Heart left ventricle (tissue), 16 donors: ENCODE measurements around the gene TMEM184B. TPM values are rescaled to one million over a fixed set of nuclear protein-coding genes. Genes with fewer than 3 reads are reported as not detected.

Experiments
- ATAC-seq, 4 donors: fragments of 200-7000 bp; cut with Tn5 transposase; one replicate each; pipeline ENCODE4 v1.9.1; 2020 to 2022; ENCODE audit warnings: moderate library complexity in 4 of 4, mild to moderate bottlenecking in 3 of 4, moderate number of reproducible peaks in 1 of 4
- DNase-seq, 5 donors: peaks; one replicate each; pipeline ENCODE4 v3.0.0-alpha.2; 2020
- H3K27ac ChIP-seq, 12 donors: fragments of 200-600 bp; sonication (generic) in 4 of 12; one replicate each; pipeline versions ENCODE4 v1.5.0 to v1.8.0; 2016 to 2022; ENCODE audit warnings: mild to moderate bottlenecking in 2 of 12
- H3K27me3 ChIP-seq, 9 donors: fragments of 200-600 bp; sonication (generic) in 2 of 9; one replicate each; pipeline versions ENCODE4 v1.5.1 to v1.8.0; 2016 to 2022; ENCODE audit warnings: mild to moderate bottlenecking in 3 of 9
- H3K36me3 ChIP-seq, 9 donors: fragments of 200-600 bp; sonication (generic) in 2 of 9; one replicate each; pipeline versions ENCODE4 v1.5.0 to v1.8.0; 2018 to 2022; ENCODE audit warnings: mild to moderate bottlenecking in 2 of 9
- H3K4me1 ChIP-seq, 12 donors: fragments of 200-600 bp; sonication (generic) in 4 of 12; one replicate each; pipeline versions ENCODE4 v1.5.0 to v1.8.0; 2016 to 2022; ENCODE audit warnings: mild to moderate bottlenecking in 3 of 12
- H3K4me3 ChIP-seq, 12 donors: fragments of 200-600 bp; sonication (generic) in 4 of 12; one replicate each; pipeline versions ENCODE4 v1.5.0 to v1.8.0; 2017 to 2022; ENCODE audit warnings: mild to moderate bottlenecking in 9 of 12, moderate library complexity in 4 of 12
- H3K9me3 ChIP-seq, 12 donors: fragments of 200-600 bp; sonication (generic) in 4 of 12; one replicate each; pipeline versions ENCODE4 v1.5.0 to v1.8.0; 2016 to 2022; ENCODE audit warnings: mild to moderate bottlenecking in 1 of 12
- CTCF ChIP-seq, 12 donors: fragments of 200-600 bp; sonication (generic) in 4 of 12; IDR thresholded peaks; one replicate each; pipeline versions ENCODE4 v1.5.0 to v1.8.0; 2018 to 2022; ENCODE audit warnings: antibody characterized with exemption in 12 of 12, mild to moderate bottlenecking in 5 of 12
- POLR2A ChIP-seq, 2 donors: fragments of 450-650 bp; IDR thresholded peaks; one replicate each; pipeline ENCODE4 v1.6.1; 2017; ENCODE audit warnings: antibody characterized with exemption in 2 of 2, mild to moderate bottlenecking in 2 of 2, moderate library complexity in 2 of 2
- WGBS, 4 donors: extraction: QIAGEN DNeasy Blood & Tissue Kit in 2 of 4; methylation state at CpG; one replicate each; pipeline versions ENCODE4 v1.1.5 to v1.1.7; 2013 to 2018; 5-methylcytosine and 5-hydroxymethylcytosine counted together
- intact Hi-C, 10 donors: fragments of 100-400 bp; cut with DNase I; formaldehyde crosslinking; loops; one replicate each; pipeline versions ENCODE4 v1.11.1 to v1.14.2; 2022
- polyA plus RNA-seq, 2 donors: library from polyadenylated mRNA; stranded (reverse); fragments of 200-250 nt; gene quantifications; one replicate each; pipeline ENCODE4 v1.2.3, GENCODE V29; 2013
- total RNA-seq, 9 donors: library from RNA; depleted of rRNA in 2 of 9; stranded (reverse); fragments of >200 nt in 2 of 9; fragmentation: NEBNext Ultra II Directional in 3 of 9; extraction: Animal tissue kit (Norgen Biotek cat#: 25700) in 3 of 9; gene quantifications; one replicate each; pipeline versions ENCODE4 v1.1.0 to v1.2.4, GENCODE V29; 2016 to 2023
- donor health status: ischemic (EF 13 %, LVEDD 7.1; RV severe dilation, severe dysfunction).
- donor health status: healthy with polysubstance abuse.
- donor health status: DM: no; HTN: yes; CAD: no.
- donor health status: DM: no; HTN: no; CAD: no.
- donor health status: ischemic (EF 25% LVEDD 6.9; RV normal size, moderate dysfunction).
- donor health status: ischemic (EF 25% LVEDD 5.7; RV mildly dilated, moderate dysfunction).
- donor health status: healthy.
- donor health status: DM: yes; HTN: yes; CAD: no.
- donor health status: ischemic (EF 35%, LVEDD 5.7; RV mildly dilated, moderate dysfunction).
- donor health status: nonischemic (EF 11% LVEDD 7.7; RV severe dilation, severe dysfunction).
- donor health status: DM: yes; HTN: yes; CAD: no.
- donor health status: PGD.
- donor health status: ischemic (EF 29% LVEDD 5.4; RV normal size, mild dysfunction).
- donor health status: nonischemic (EF 23%, LVEDD 6.1; RV moderate dilation, normal function).

TMEM184B gene
- total and polyA plus RNA-seq, 11 donors, result 19.5 to 103 (median 47.0) TPM

GRCh38 chr22:38191731-38192474 lies 80.9 kb downstream of the TMEM184B start:
- no peak overlapping the region for H3K4me3 ChIP-seq
- no peaks in the 10 kb centered on the region for H3K36me3 ChIP-seq
- no peaks in the 10 kb centered on the region for H3K9me3 ChIP-seq
- ATAC-seq, result no peak
- DNase-seq, result no peak
- 83 to 88% (median 86%) methylated on average over 10 of the region's 10 CpGs for WGBS, 4 donors
- no peak overlapping the region for H3K27ac ChIP-seq
- H3K27me3 ChIP-seq, result no peaks in the 10 kb centered on the region
- H3K4me1 ChIP-seq, result peaks cover 0 to 13% (median 4%) of the 10 kb centered on the region in 12 donors
- intact Hi-C loops, result no loop called here
- no peak for TF ChIP-seq CTCF (IDR thresholded peaks at IDR 0.05)
- no peak for TF ChIP-seq POLR2A (IDR thresholded peaks at IDR 0.05)

- Histone ChIP-seq H3K9me3 (no peaks in the 10 kb centered on the region), H3K4me1 (peaks cover 0 to 13% (median 4%) of the 10 kb centered on the region in 12 donors), H3K36me3 (no peaks in the 10 kb centered on the region), H3K4me3 (no peak overlapping the region), H3K27ac (no peak overlapping the region), H3K27me3 (no peaks in the 10 kb centered on the region)
- 88 to 96% (median 93%) methylated on average over 14 of the region's 14 CpGs for WGBS, 4 donors
- TF ChIP-seq POLR2A (IDR thresholded peaks at IDR 0.05) (no peak), CTCF (IDR thresholded peaks at IDR 0.05) (no peak)
- intact Hi-C loops, result no loop called here
- no peak for ATAC-seq
- no peak for DNase-seq
Measured at GRCh38 chr22:38191055-38191454, 81.8 kb downstream of the TMEM184B start.

- no peaks in the 10 kb centered on the region for H3K27me3 ChIP-seq
- intact Hi-C loops, result no loop called here
- H3K36me3 ChIP-seq, result no peaks in the 10 kb centered on the region
- ATAC-seq, result no peak
- H3K9me3 ChIP-seq, result no peaks in the 10 kb centered on the region
- no peak overlapping the region for H3K27ac ChIP-seq
- TF ChIP-seq CTCF (IDR thresholded peaks at IDR 0.05), result no peak
- H3K4me1 ChIP-seq, result peaks cover 0 to 13% (median 4%) of the 10 kb centered on the region in 12 donors
- 67 to 75% (median 72%) methylated on average over 6 of the region's 6 CpGs for WGBS, 4 donors
- no peak for DNase-seq
- H3K4me3 ChIP-seq, result no peak overlapping the region
Measured at GRCh38 chr22:38190581-38190980, 82.2 kb downstream of the TMEM184B start.

- WGBS, 4 donors, result 74 to 88% (median 79%) methylated on average over 3 of the region's 3 CpGs
- H3K27ac ChIP-seq, result no peak overlapping the region
- intact Hi-C loops, result no loop called here
- no peaks in the 10 kb centered on the region for H3K9me3 ChIP-seq
- no peak for ATAC-seq
- H3K4me1 ChIP-seq, result peaks cover 0 to 7% (median 2%) of the 10 kb centered on the region in 12 donors
- no peaks in the 10 kb centered on the region for H3K36me3 ChIP-seq
- TF ChIP-seq POLR2A (IDR thresholded peaks at IDR 0.05) (no peak), CTCF (IDR thresholded peaks at IDR 0.05) (no peak)
- H3K4me3 ChIP-seq, result no peak overlapping the region
- DNase-seq, result no peak
- no peaks in the 10 kb centered on the region for H3K27me3 ChIP-seq
Measured at GRCh38 chr22:38189104-38189503, 83.7 kb downstream of the TMEM184B start.
